Measurements from ENCODE around the gene NPPC. TPM values are rescaled to one million over a fixed set of nuclear protein-coding genes. Genes with fewer than 3 reads are reported as not detected.

Gene NPPC
- polyA plus RNA-seq, 1 donor from 2014 or later = 2.7 TPM

DNA sequence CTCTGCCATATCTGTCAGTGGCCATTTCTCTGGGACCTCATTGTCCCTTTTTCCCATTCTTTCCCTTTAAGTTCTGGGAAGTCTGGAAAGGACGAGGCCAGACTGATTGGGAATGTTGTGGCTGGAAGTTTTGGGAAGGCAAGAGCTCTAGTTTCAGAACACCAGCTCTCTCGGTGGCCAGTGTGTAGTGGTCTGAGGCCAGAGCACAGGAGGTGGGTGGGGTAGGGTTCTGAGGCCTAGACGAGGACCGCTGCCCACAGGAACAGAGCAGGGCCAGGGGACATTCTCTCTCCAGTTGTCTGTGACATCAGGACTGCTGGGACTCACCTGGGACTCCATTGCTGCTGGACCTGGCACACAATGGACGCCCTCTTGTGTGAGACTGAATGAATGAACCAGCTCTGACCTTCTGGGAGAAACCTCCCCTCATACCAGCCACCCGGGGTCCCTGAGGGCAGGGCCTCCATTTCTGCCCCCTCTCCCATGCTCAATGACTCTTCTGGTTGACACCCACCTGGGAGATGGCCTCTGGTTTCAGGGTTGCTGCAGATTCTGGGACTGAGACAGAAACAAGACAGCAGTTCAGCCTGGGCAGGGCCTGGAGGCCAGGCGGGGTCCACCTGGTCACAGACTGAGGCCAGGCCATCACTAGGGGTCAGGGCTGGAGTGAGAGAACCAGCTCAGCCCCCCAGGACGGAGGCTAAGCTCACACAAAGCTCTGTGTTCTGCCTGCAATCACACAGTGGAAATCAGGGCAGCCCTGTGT is 8.4 kb upstream of the NPPC start:
- TF ChIP-seq TAF1 (IDR thresholded peaks at IDR 0.05; ENCODE audit: low read depth) = no peak
- TF ChIP-seq SMC3 (conservative IDR thresholded peaks at IDR 0.05; ENCODE audit: poor library complexity) = no peak
- TF ChIP-seq, protein P1, sequence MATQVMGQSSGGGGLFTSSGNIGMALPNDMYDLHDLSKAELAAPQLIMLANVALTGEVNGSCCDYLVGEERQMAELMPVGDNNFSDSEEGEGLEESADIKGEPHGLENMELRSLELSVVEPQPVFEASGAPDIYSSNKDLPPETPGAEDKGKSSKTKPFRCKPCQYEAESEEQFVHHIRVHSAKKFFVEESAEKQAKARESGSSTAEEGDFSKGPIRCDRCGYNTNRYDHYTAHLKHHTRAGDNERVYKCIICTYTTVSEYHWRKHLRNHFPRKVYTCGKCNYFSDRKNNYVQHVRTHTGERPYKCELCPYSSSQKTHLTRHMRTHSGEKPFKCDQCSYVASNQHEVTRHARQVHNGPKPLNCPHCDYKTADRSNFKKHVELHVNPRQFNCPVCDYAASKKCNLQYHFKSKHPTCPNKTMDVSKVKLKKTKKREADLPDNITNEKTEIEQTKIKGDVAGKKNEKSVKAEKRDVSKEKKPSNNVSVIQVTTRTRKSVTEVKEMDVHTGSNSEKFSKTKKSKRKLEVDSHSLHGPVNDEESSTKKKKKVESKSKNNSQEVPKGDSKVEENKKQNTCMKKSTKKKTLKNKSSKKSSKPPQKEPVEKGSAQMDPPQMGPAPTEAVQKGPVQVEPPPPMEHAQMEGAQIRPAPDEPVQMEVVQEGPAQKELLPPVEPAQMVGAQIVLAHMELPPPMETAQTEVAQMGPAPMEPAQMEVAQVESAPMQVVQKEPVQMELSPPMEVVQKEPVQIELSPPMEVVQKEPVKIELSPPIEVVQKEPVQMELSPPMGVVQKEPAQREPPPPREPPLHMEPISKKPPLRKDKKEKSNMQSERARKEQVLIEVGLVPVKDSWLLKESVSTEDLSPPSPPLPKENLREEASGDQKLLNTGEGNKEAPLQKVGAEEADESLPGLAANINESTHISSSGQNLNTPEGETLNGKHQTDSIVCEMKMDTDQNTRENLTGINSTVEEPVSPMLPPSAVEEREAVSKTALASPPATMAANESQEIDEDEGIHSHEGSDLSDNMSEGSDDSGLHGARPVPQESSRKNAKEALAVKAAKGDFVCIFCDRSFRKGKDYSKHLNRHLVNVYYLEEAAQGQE (IDR thresholded peaks at IDR 0.05; ENCODE audit: borderline replicate concordance) = no peak
- TF ChIP-seq POLR2AphosphoS5 (IDR thresholded peaks at IDR 0.05) = no peak
- no peak for TF ChIP-seq MXI1 (conservative IDR thresholded peaks at IDR 0.05; ENCODE audit: poor library complexity, severe bottlenecking)
- no peak for TF ChIP-seq EP300 (conservative IDR thresholded peaks at IDR 0.05; ENCODE audit: poor library complexity, severe bottlenecking)
- no peak for TF ChIP-seq RAD21 (conservative IDR thresholded peaks at IDR 0.05)
- TF ChIP-seq EZH2 (IDR thresholded peaks at IDR 0.05; ENCODE audit: borderline replicate concordance, insufficient read depth, low read length, poor library complexity, severe bottlenecking) = no peak
- TF ChIP-seq CTCF (IDR thresholded peaks at IDR 0.05; ENCODE audit: poor library complexity, severe bottlenecking) = no peak
- no peaks in the 10 kb centered on the region for H3K79me2 ChIP-seq (replicated peaks; ENCODE audit: insufficient read depth, low read length)
- no peak overlapping the region for H2AFZ ChIP-seq (ENCODE audit: low read depth, low read length)
- H3K4me2 ChIP-seq (ENCODE audit: low read length) = no peak overlapping the region
- H3K36me3 ChIP-seq (ENCODE audit: insufficient read depth, low read length) = no peaks in the 10 kb centered on the region
- H4K20me1 ChIP-seq (ENCODE audit: insufficient read depth) = no peaks in the 10 kb centered on the region
- H3K27me3 ChIP-seq (ENCODE audit: insufficient read depth, low read depth, low read length) = no peaks in the 10 kb centered on the region
- H3K4me3 ChIP-seq (ENCODE audit: low read length) = no peak overlapping the region
- no peaks in the 10 kb centered on the region for H3F3A ChIP-seq (ENCODE audit: insufficient read depth, low read length, poor library complexity, severe bottlenecking)
- no peak overlapping the region for H3K27ac ChIP-seq (ENCODE audit: low read length)
- H3K9ac ChIP-seq (ENCODE audit: low read length) = no peak overlapping the region
- H3K9me2 ChIP-seq (ENCODE audit: insufficient read depth, low read length) = no peaks in the 10 kb centered on the region
- H3K9me3 ChIP-seq (ENCODE audit: low read length) = no peaks in the 10 kb centered on the region

GRCh38 chr2:231933916-231934401 is 7.8 kb upstream of the NPPC start:
- H3K9me2 ChIP-seq (ENCODE audit: insufficient read depth, low read length) = no peaks in the 10 kb centered on the region
- H3K4me2 ChIP-seq (ENCODE audit: low read length) = no peak overlapping the region
- no peaks in the 10 kb centered on the region for H3K36me3 ChIP-seq (ENCODE audit: insufficient read depth, low read length)
- no peaks in the 10 kb centered on the region for H3F3A ChIP-seq (ENCODE audit: insufficient read depth, low read length, poor library complexity, severe bottlenecking)
- H3K4me3 ChIP-seq (ENCODE audit: low read length) = no peak overlapping the region
- no peak overlapping the region for H2AFZ ChIP-seq (ENCODE audit: low read depth, low read length)
- no peaks in the 10 kb centered on the region for H4K20me1 ChIP-seq (ENCODE audit: insufficient read depth)
- TF ChIP-seq RAD21 (conservative IDR thresholded peaks at IDR 0.05) = no peak
- no peak for TF ChIP-seq POLR2AphosphoS5 (IDR thresholded peaks at IDR 0.05)
- no peak for TF ChIP-seq MXI1 (conservative IDR thresholded peaks at IDR 0.05; ENCODE audit: poor library complexity, severe bottlenecking)
- no peak for TF ChIP-seq SMC3 (conservative IDR thresholded peaks at IDR 0.05; ENCODE audit: poor library complexity)
- TF ChIP-seq, protein P1 (IDR thresholded peaks at IDR 0.05; ENCODE audit: borderline replicate concordance) = no peak
- TF ChIP-seq CTCF (IDR thresholded peaks at IDR 0.05; ENCODE audit: poor library complexity, severe bottlenecking) = no peak
- no peak for TF ChIP-seq TAF1 (IDR thresholded peaks at IDR 0.05; ENCODE audit: low read depth)
- no peak for TF ChIP-seq EZH2 (IDR thresholded peaks at IDR 0.05; ENCODE audit: borderline replicate concordance, insufficient read depth, low read length, poor library complexity, severe bottlenecking)
- TF ChIP-seq EP300 (conservative IDR thresholded peaks at IDR 0.05; ENCODE audit: poor library complexity, severe bottlenecking) = no peak
- no peaks in the 10 kb centered on the region for H3K9me3 ChIP-seq (ENCODE audit: low read length)
- no peak overlapping the region for H3K9ac ChIP-seq (ENCODE audit: low read length)
- H3K27me3 ChIP-seq (ENCODE audit: insufficient read depth, low read depth, low read length) = no peaks in the 10 kb centered on the region
- no peaks in the 10 kb centered on the region for H3K79me2 ChIP-seq (replicated peaks; ENCODE audit: insufficient read depth, low read length)
- no peak overlapping the region for H3K27ac ChIP-seq (ENCODE audit: low read length)
